Upper lobe of left lung (tissue), 4 donors: ENCODE data around the gene ASIP.

Experiments used
- CTCF ChIP-seq, 6 experiments: fragments of 450-650 bp in 4 of 6; fragments of 200-600 bp in 2 of 6; sonication (generic) in 2 of 6; IDR thresholded peaks; one replicate each; pipeline ENCODE4 v1.5.1; 2016 to 2019; ENCODE audit warnings: antibody characterized with exemption in 6 of 6
- EP300 ChIP-seq, 4 donors: sonication (generic); formaldehyde crosslinking; IDR thresholded peaks; one replicate each; pipeline ENCODE4 v1.5.1; 2017; ENCODE audit warnings: antibody characterized with exemption in 4 of 4, control low read depth in 2 of 4

DNA sequence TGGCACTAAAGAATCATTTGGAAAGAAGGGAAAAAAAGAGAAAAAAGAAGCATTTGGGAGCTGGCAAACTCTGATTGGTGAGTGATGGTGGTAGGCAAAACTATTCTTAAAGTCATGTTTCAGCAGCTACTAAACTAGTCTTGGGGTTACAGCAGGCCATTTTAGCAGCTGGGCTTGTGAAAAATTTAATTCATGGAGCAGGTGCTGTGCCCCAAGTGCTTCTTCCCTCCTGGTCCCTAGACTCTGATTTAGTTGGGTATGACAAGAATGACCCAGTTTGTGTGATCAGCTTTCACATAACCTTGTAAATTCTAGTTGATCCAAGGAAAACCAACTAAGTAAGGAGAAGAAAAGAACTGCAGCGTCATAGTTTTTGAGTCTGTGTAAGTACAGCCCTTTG is 1.1 kb upstream of the ASIP start:
- TF ChIP-seq EP300 (IDR thresholded peaks at IDR 0.05) (no peak), CTCF (IDR thresholded peaks at IDR 0.05) (no peak)
